HG03060 (cell line): ENCODE data around the gene SLC6A9.

Experiments
- ATAC-seq: cut with Tn5 transposase; IDR thresholded peaks from one replicate; pipeline ENCODE4 v1.9.1; 2021; ENCODE audit warnings: low read depth, moderate number of reproducible peaks; ENCODE audit not compliant: unreplicated experiment

Gene SLC6A9

DNA sequence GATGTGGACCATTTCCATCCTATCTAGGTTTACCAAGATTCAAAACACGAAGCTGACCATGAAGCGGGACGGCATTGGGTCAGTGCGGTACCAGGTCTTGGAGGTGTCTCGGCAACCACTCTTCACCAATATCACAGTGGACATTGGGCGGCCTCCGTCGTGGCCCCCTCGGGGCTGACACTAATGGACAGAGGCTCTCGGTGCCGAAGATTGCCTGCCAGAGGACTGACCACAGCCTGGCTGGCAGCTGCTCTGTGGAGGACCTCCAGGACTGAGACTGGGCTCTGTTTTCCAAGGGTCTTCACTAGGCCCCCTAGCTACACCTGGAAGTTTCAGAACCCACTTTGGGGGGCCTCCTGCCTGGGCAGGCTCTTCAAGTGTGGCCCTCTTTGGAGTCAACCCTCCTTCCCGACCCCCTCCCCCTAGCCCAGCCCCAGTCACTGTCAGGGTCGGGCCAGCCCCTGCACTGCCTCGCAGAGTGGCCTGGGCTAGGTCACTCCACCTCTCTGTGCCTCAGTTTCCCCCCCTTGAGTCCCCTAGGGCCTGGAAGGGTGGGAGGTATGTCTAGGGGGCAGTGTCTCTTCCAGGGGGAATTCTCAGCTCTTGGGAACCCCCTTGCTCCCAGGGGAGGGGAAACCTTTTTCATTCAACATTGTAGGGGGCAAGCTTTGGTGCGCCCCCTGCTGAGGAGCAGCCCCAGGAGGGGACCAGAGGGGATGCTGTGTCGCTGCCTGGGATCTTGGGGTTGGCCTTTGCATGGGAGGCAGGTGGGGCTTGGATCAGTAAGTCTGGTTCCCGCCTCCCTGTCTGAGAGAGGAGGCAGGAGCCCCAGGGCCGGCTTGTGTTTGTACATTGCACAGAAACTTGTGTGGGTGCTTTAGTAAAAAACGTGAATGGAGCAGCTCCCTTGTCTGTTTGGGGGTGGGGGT, 40.7 kb downstream of the SLC6A9 start:
- no peak for ATAC-seq

DNA sequence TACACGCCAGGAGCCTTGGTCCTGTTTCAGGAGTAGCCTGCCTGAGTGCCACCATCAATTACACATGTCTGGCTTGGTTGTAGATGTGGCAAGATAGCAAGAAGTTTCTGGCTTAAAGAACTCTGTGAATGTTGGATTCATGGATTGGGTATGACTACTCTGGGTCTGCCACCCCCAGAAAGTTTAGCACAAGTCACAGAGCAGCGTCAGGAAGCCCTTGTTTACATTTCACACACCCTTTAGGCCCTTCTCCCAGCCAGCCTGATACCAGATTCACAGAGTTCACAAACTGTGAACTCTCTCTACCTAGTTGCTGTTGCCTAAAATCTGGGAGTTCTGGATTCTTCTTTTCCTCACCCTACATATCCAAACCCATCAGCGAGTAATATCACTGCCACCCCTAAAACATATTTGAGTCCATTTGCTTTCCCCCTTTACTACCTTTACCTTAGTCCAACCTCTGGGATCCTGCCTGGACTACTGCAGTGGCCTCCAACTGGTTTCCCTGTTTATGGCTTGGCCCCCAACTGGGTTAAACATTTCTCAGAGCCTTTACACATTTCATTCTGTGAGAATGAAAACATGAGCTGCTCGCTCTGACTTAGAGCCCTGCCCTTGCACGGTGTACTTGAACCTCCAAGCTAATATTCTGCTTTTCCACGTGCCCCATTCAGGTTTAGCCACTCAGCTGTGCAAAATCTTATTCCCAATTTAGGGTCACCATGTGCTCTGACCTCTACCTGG, 43.9 kb downstream of the SLC6A9 start:
- no peak for ATAC-seq

DNA sequence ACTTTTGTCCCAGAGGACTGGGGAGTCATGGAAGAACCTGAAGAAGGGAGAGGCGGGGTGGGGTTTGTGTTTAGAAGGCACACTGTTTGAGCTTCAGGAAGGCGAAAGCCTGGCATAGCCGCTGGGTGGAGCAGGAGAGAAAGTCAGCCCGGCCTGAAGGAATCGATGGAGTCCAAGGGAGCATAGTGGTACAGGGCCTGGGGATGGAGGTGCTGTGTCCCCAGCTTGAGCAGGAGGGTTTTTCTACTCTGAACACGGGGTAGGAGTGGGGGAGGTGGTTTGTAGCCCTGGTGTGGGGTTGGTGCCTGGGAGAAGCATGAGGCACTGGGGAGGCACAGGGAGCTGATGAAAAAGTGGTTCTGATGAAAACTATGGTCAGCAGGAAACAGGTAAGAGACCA, 44.5 kb downstream of the SLC6A9 start:
- no peak for ATAC-seq

DNA sequence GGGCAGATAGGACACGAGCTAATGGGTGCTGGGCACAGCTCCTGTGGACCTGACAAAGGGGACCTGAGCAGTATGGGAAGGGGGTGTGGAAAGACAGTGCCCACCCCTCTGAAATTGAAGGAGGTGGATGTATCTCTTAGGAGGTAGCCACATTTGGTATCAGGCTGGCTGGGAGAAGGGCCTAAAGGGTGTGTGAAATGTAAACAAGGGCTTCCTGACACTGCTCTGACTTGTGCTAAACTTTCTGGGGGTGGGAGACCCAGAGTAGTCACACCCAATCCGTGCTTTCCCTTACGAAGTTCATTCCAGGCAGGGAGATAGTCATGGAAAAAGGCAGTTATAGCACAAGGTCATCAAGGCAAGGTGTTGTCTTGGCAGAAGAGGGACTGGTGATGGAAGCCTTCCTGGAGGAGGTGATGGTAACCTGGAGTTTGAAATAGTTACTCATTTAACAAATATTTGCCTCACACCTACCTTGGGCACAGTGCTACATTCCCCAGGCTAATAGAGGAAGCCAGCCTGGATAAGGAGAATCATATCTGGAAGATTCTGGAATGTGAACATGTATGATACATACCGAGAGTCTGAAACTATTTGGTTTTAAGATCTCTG, 45.2 kb downstream of the SLC6A9 start:
- ATAC-seq, result no peak

DNA sequence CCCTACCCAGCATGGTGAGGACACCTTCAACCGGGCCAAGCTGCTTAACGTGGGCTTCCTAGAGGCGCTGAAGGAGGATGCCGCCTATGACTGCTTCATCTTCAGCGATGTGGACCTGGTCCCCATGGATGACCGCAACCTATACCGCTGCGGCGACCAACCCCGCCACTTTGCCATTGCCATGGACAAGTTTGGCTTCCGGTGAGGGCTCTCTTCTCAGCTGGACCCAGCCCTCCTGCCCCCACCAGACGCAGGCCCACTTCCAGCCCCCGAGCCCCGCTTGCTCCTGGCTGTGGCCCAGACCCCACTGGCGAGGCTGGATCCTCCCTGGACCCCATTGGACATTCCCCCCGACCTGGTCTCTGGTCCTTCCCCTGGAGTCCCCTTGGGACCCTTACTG, 46.4 kb downstream of the SLC6A9 start:
- no peak for ATAC-seq

DNA sequence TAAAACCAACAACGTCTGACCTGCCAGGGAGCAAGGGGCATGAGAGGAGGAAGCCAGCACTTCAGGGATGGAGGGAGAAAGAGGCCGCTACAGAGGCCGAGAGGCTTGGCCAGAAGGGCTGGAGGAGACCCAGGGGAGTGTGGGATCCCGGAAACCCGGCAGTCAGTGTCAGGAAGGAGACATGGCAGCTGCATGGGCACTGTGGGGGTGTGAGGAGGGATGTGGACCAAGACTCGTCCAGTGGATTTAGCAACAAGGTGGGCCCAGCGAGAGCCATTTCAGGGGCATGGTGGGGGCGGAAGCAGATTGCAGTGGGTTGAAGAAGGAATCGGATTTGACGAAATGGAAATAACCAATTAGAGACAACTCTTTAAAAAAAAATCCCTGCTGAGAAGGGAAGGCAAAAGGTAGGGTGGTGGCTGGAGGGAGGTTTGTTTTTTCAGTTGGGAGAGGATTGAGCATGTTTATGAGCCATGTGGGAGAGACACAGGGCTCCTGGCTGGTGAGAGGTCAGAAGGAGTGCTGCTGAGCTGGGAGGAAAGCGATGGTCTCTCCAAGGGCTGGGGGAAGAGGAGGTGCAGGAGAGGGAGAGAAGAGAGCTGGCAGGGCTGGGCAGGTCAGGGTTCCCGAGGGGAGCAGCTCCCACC, 47.9 kb downstream of the SLC6A9 start:
- no peak for ATAC-seq

DNA sequence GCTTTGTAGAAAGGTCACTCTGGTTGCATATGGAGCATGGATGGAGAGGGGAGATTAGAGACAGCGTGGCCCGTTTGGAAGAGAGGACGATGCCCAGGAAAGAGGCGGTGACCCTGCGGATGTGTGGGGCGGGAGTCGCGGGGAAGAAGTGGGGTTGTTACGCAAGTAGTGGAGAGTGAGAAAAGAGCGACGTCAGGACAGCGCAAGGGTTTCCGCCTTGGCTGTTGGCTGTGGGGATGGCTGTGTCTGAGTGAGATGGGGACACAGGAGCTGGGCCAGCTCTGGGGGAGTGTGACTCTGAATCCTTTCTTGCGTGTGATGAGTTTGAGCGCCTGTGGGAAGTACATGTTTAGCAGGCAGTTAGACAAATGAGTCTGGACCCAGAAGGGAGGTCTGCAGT, 48.5 kb downstream of the SLC6A9 start:
- no peak for ATAC-seq

DNA sequence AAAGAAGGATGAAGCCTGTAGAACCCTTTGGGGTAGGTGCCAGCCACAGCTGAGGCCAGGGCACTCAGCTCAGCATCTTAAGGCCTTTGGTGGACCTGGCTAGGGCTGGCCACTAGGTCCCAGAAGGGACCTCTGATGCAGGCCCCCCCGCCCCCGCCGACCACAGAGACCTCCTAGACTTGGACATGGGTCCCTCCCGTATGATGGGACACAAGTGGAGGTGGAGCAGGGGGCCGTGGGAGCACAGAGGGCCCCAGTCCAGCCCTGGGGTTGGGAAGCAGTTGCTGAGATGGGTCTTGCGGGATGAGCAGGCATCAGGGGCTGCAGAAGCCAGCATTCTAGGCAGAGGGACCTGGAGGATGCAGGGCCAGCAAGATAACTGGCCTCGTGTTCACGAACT, 49.0 kb downstream of the SLC6A9 start:
- ATAC-seq, result no peak

DNA sequence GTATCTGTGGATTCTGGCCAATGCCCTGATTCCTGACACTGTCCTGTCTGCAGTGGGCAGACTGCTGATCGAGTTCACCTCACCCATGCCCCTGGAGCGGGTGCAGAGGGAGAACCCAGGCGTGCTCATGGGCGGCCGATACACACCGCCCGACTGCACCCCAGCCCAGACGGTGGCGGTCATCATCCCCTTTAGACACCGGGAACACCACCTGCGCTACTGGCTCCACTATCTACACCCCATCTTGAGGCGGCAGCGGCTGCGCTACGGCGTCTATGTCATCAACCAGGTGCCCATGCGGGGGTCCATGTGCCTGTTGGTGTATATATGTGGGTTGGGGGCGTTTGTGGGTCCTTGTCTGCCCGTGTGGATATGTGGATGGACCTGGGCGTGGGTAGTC, 49.6 kb downstream of the SLC6A9 start:
- ATAC-seq, result no peak

DNA sequence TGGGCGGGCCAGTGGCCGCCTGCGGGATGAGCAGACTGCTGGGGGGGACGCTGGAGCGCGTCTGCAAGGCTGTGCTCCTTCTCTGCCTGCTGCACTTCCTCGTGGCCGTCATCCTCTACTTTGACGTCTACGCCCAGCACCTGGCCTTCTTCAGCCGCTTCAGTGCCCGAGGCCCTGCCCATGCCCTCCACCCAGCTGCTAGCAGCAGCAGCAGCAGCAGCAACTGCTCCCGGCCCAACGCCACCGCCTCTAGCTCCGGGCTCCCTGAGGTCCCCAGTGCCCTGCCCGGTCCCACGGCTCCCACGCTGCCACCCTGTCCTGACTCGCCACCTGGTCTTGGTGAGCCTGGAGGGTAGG, 50.1 kb downstream of the SLC6A9 start:
- ATAC-seq, result no peak

DNA sequence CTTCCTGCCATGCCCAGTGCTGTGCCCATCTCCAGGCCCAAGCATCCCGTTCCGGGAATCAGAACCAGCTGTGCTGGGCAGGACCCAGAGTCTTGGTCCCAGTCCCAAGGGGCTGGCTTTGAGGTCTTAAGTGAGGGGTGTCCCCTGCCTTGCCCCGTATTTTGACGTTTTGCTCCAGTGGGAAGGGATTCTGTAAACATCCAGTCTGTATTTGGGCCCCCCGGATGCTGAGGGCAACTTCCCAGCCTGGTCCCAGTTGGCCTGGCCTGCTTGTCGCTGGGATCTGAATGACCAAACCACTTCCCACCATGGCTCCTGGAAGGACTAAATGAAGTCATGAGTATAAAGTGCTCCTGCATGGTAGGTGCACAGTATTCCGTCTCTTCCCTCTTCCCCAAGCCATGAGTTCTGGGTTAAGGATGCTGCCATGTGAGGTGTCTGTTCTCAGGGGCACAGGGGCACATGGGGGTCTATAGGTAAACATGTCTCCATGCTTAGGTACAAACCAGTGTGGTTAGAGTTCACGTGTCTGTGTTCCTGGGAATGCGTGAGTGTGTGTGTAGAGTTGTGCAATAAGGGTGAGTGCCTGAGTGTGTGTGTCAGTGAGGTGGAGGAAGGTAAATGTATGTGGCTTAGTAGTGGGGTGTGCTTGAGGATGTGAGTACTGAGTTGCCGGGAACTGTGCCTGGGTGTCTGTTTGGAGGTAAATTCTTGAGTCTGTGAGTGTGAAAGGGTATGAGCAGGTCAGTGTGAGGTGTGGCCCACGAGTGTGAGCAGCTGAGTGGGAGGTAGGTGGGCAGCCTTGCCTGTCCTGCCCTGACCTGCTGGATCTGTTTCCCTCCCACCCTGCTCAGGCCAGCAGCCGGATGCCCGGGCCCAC, 50.8 kb downstream of the SLC6A9 start:
- ATAC-seq, result no peak

DNA sequence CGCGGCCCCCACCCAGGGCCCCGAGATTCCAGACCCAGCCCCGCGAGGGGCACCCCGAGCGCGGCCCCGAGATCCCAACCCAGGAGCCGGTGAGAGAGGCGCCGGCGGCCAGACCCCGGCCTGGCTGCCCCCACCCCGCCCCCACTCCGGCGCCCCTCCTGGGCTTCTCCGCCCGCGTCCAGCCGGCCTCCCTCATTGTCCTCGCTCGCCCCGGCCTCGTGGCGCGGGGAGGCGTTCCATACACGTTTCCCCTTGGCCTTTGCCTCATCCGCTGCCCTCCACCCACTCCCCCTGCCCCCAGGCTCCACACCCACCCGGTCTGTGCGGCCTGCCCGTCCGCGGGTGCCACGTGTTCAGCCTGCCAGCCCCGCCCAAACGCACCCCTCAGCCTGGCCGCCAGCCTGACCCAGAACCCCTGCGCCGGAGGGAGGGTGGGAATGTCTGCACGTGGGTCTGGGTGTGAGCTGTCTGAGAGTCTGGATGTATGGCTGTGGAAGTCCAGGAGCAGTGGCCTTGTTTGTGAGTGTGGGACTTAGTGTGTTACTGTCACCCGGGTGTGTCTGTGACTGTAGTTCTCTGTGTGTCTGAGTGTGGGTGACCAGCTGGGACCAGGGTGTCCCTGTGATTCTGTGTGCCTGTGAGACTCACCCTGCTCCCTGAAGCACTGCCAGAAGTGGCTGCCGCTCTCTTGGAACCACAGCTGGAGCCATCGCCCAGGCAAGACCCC, 51.6 kb downstream of the SLC6A9 start:
- ATAC-seq, result no peak

DNA sequence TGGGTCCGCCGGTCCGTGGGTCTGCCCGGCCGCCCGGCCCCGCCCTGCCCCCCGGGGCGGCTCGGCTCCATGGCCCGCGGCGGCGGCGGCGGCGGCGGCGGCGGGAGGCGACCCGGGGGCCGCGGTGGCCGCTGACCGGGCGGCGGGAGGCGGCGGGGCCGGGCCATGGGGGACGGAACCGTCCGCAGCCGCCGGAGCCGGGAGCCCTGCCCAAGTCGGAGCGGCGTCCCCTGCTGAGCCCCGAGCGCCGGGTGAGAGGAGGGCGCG, 52.1 kb downstream of the SLC6A9 start:
- ATAC-seq, result no peak

DNA sequence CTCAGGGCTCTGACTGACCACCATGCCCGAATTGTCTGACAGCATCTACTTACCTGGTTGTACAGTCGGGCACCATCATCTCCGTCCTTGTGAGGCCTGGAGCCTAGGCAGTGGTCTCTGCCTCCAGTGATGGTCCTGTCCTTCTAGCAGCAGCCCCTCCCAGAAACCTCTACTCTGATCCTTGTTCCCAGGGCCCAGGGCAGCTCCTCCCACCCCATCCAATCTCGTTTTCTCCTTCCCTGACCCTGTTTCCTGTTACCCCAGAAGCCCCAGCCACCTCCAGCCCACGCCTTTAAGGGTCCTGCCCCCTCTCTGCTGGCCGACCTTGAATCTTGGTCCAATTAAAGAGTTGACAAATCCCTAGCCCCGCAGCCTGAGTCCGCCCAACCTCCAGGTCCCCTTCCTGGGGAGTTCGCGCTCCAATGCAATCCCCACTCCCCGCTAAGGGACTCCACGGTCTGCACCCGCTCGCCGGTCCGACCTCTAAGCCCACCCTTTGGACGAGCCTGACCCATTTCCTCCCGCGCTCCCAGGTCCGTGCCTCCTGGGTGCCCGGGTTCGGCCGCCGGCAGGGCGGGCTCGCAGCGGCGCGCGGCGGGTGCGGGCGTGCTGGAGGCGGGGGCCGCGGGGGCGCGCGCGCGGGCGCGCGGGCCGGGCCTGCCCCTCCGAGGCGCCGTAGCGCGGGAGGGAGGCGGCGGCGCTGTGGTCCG, 52.6 kb downstream of the SLC6A9 start, which contains the start of gene B4GALT2:
Gene B4GALT2, plus strand, starts transcription at position 660 of the 710 bp plus-strand sequence. CDS start 1,951 bp downstream, outside the sequence.
- no peak for ATAC-seq

DNA sequence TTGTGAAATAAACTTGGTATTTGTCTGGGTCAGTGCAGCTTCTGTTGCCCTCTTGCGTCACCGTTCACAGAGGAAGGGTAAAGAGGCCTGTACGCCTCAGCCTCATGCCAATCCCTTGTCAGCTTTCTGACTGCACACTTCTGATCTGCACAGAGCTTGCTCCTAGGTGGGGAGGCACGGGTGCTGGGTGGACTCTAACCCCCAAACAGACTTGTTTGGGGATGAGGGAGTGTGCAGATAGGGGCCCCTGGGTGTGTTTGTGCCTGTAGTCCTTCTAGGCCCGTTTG, 53.1 kb downstream of the SLC6A9 start:
- ATAC-seq, result no peak

DNA sequence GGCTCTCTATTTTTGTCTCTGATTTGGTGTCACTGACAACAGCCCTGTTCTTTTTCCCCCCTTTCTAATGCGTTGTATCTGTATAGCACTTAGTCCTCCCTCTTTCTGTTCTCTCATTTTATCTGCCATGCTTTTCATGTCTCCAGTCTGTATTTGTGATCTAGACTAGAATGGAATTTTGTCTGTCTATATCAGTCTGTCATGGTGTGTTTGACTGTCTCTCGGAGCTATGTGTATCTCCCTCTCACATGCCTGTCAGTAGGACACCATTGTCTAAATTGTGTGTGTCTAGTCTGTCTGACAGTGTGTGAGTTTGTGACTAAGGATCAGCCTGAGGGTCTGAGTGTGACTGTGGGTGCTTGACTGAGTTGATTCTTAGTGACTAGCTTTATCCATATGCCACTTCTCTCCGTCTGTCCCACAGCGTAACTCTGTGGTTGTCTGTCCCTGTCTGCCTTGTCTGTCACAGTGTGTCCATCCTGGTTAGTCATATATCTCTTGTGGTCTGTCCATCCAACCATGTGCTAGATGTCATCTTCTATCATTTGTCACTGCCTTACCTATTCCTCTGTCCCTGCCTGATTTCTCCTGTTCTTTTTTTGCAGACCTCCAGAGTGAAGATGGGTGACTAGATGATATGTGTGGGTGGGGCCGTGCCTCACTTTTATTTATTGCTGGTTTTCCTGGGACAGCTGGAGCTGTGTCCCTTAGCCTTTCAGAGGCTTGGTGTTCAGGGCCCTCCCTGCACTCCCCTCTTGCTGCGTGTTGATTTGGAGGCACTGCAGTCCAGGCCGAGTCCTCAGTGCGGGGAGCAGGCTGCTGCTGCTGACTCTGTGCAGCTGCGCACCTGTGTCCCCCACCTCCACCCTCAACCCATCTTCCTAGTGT, 53.6 kb downstream of the SLC6A9 start:
- ATAC-seq, result no peak

DNA sequence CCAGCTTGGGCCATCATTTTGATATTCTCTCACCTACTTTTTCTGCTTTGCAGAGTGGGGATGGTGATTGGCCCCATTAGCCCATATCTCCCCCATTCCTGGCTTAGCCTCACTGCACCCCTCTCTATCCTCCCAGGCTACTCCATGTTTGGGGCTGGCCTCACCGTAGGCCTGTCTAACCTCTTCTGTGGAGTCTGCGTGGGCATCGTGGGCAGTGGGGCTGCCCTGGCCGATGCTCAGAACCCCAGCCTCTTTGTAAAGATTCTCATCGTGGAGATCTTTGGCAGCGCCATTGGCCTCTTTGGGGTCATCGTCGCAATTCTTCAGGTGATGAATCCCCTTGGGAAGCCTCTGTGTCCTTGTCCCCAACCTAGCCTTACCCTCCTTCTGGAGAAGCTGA, 54.4 kb downstream of the SLC6A9 start:
- no peak for ATAC-seq

DNA sequence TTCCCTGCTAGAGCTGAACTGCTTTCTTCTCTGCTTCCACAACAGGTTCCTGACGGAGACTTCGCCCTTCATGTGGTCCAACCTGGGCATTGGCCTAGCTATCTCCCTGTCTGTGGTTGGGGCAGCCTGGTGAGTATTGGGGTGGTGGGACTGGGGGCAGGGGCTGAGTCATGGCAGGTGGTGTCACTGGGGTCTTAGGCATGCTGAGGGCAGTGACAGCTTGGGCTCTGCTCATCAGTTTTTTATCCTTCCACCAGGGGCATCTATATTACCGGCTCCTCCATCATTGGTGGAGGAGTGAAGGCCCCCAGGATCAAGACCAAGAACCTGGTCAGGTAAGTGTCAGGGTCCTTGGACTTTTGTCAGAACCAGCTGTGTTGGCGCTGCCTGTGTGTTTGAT, 55.2 kb downstream of the SLC6A9 start:
- ATAC-seq, result no peak
